ENCODE results near the gene HMG20A. TPM values are rescaled to one million over a fixed set of nuclear protein-coding genes. Genes with fewer than 3 reads are reported as not detected.

Gene HMG20A
- total RNA-seq, 2 donors from 2014 or later, result 15.9 to 51.4 TPM

DNA sequence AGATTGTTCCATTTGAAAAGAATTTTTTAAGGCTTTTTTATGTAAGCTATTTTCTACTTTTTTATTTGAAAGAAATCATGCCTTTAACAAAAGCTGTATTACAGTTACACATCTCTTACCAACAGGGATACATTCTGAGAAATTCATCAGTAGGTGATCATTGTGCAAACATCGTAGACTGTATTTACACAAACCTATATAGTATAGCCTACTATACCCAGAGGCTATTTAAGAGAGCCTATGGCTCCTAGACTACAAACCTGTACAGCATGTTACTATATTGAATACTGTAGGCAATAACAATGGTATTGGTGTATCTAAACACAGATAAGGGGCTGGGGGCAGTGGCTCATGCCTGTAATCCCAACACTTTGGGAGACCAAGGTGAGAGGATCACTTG is 43.9 kb upstream of the HMG20A start:
- Histone ChIP-seq H3K9me3 (no peaks in the 10 kb centered on the region), H3K4me1 (replicated peaks) (no peaks in the 10 kb centered on the region), H3K27ac (no peak overlapping the region), H3K4me3 (no peak overlapping the region), H3K27me3 (replicated peaks; ENCODE audit: insufficient read depth) (no peaks in the 10 kb centered on the region), H3K36me3 (no peaks in the 10 kb centered on the region)
- no peak for DNase-seq (ENCODE audit: low spot score)
- 84% methylated on average over 1 of the region's 1 CpG for WGBS
- TF ChIP-seq, protein P1, sequence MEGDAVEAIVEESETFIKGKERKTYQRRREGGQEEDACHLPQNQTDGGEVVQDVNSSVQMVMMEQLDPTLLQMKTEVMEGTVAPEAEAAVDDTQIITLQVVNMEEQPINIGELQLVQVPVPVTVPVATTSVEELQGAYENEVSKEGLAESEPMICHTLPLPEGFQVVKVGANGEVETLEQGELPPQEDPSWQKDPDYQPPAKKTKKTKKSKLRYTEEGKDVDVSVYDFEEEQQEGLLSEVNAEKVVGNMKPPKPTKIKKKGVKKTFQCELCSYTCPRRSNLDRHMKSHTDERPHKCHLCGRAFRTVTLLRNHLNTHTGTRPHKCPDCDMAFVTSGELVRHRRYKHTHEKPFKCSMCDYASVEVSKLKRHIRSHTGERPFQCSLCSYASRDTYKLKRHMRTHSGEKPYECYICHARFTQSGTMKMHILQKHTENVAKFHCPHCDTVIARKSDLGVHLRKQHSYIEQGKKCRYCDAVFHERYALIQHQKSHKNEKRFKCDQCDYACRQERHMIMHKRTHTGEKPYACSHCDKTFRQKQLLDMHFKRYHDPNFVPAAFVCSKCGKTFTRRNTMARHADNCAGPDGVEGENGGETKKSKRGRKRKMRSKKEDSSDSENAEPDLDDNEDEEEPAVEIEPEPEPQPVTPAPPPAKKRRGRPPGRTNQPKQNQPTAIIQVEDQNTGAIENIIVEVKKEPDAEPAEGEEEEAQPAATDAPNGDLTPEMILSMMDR (IDR thresholded peaks at IDR 0.05), result no peak
- TF ChIP-seq POLR2AphosphoS5 (IDR thresholded peaks at IDR 0.05) (no peak), POLR2A (IDR thresholded peaks at IDR 0.05) (no peak)
- intact Hi-C loops (cut with DNase I), result no loop called here

DNA sequence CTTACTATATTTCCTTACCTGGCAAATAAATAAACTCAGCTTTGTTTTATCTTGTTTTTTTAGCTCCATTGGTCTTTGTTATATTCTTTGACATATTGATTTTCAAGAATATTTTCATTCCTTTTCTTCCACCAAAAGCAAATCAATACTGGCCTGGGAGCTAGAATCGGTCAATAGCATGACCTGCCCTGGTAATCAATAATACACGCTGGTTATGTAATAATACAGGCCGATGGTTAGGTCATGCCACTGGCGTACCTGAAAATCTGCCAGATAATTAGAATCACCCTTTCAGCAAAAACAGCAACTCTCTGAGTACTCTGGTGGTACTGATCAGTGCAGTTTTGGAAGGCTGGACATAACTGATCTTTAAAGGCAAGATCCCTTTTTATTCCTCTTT is 40.7 kb upstream of the HMG20A start:
- H3K36me3 ChIP-seq, result no peaks in the 10 kb centered on the region
- 96% methylated on average over 4 of the region's 4 CpGs for WGBS
- no peaks in the 10 kb centered on the region for H3K27me3 ChIP-seq (replicated peaks; ENCODE audit: insufficient read depth)
- no peaks in the 10 kb centered on the region for H3K9me3 ChIP-seq
- no peak for DNase-seq (ENCODE audit: low spot score)
- H3K4me3 ChIP-seq, result no peak overlapping the region
- TF ChIP-seq POLR2AphosphoS5 (IDR thresholded peaks at IDR 0.05) (no peak), POLR2A (IDR thresholded peaks at IDR 0.05) (no peak)
- TF ChIP-seq, protein P1 (IDR thresholded peaks at IDR 0.05), result no peak
- no peaks in the 10 kb centered on the region for H3K4me1 ChIP-seq (replicated peaks)
- intact Hi-C loops (cut with DNase I), result no loop called here
- no peak overlapping the region for H3K27ac ChIP-seq

DNA sequence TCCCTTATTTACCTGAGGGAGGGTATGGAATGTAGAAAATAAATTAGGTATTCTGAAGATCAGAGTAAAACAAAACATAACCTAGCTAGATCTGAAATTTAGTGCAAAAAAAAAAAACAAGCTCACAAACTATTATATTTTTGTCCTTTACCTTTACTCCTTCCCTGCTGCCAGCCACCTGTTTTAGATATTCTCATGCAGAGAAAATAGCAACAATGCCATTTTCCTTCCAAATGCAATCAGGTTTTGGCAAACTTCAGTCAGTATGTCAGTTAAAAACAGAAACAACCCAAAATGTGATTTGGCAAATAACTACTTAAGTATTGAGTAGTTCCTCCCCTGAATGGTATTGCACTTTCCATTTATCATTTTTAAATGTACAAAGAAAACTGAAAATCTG is 36.6 kb upstream of the HMG20A start:
- no peaks in the 10 kb centered on the region for H3K9me3 ChIP-seq
- H3K27me3 ChIP-seq (replicated peaks; ENCODE audit: insufficient read depth), result no peaks in the 10 kb centered on the region
- H3K27ac ChIP-seq, result no peak overlapping the region
- intact Hi-C loops (cut with DNase I), result no loop called here
- TF ChIP-seq, protein P1 (IDR thresholded peaks at IDR 0.05), result no peak
- no peak for TF ChIP-seq POLR2AphosphoS5 (IDR thresholded peaks at IDR 0.05)
- no peak for TF ChIP-seq POLR2A (IDR thresholded peaks at IDR 0.05)
- H3K4me3 ChIP-seq, result no peak overlapping the region
- no peaks in the 10 kb centered on the region for H3K4me1 ChIP-seq (replicated peaks)
- no peak for DNase-seq (ENCODE audit: low spot score)
- no peaks in the 10 kb centered on the region for H3K36me3 ChIP-seq

DNA sequence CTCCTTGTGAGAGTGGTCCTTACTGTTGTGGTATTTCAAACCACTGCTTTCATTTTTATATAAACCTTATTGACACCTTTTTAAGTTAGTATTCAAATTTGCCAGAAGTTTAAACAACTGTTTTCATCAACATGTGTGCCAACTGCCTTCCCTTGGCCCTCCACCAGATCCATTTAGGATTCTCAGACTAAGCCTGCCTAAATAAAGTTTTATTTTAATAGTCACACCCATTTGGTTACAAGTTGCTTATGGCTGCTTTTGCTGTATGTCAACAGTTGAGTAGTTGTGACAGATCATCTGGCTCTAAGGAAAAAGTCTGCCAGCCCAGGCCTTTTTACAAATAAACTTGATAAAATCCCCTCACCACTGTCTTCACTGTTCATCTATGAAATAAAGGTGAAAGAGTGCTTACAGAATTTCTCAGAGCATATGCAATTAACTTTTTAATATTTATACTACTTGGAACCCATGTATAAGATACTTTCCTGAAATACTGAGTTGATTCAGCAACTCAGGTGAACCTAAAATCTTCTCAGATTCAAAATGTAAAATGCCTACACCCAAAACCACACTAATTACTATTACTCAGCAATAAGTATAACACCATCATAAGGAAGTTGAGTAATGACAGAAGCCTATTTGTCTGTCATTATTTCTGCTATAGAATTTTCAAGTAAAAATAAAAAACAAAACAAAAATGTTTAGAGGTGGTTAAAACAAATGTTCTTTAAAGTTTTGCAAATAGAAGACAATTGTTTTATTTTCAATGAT is 35.9 kb upstream of the HMG20A start:
- no peaks in the 10 kb centered on the region for H3K9me3 ChIP-seq
- no peak for DNase-seq (ENCODE audit: low spot score)
- H3K27me3 ChIP-seq (replicated peaks; ENCODE audit: insufficient read depth), result no peaks in the 10 kb centered on the region
- H3K4me1 ChIP-seq (replicated peaks), result no peaks in the 10 kb centered on the region
- TF ChIP-seq POLR2AphosphoS5 (IDR thresholded peaks at IDR 0.05) (no peak), POLR2A (IDR thresholded peaks at IDR 0.05) (no peak)
- TF ChIP-seq, protein P1 (IDR thresholded peaks at IDR 0.05), result no peak
- H3K27ac ChIP-seq, result no peak overlapping the region
- no peaks in the 10 kb centered on the region for H3K36me3 ChIP-seq
- H3K4me3 ChIP-seq, result no peak overlapping the region
- intact Hi-C loops (cut with DNase I), result no loop called here

DNA sequence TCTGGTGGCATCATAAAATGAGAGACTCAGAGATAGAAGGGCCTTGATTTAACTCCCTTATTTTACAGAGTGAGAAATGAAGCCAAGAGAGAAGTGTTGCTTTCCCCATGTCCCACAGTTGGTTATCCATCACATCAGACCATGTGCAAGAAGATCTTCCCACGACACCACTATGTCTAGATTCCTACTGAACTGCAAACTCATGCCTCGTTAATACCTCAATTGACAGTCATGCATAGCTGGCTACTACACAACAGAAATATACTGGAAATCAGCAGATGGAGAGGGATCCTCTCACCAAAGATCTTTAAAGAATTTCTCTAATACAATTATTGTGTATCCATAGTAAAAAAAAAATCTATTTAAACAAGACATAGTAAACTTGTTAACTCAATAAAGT is 34.1 kb upstream of the HMG20A start:
- H3K27me3 ChIP-seq (replicated peaks; ENCODE audit: insufficient read depth), result no peaks in the 10 kb centered on the region
- WGBS, result 82% methylated on average over 2 of the region's 2 CpGs
- H3K4me3 ChIP-seq, result no peak overlapping the region
- intact Hi-C loops (cut with DNase I), result no loop called here
- no peak for DNase-seq (ENCODE audit: low spot score)
- TF ChIP-seq, protein P1 (IDR thresholded peaks at IDR 0.05), result no peak
- TF ChIP-seq POLR2A (IDR thresholded peaks at IDR 0.05) (no peak), POLR2AphosphoS5 (IDR thresholded peaks at IDR 0.05) (no peak)
- H3K4me1 ChIP-seq (replicated peaks), result no peaks in the 10 kb centered on the region
- no peak overlapping the region for H3K27ac ChIP-seq
- H3K9me3 ChIP-seq, result no peaks in the 10 kb centered on the region
- no peaks in the 10 kb centered on the region for H3K36me3 ChIP-seq

All from prostate gland (tissue), 2 donors.